CD14-positive monocyte (primary cell): ENCODE measurements around the gene ATP8B3. TPM values are rescaled to one million over a fixed set of nuclear protein-coding genes. Genes with fewer than 3 reads are reported as not detected.

Experiments
- DNase-seq, 3 donors: peaks; one replicate each; pipeline ENCODE4 v3.0.0-alpha.2; 2011 to 2022
- H2AFZ ChIP-seq: 2 replicates; pipeline ENCODE4 v1.6.0; 2012; ENCODE audit warnings: mild to moderate bottlenecking, low read depth, low read length, inconsistent platforms; ENCODE audit not compliant: insufficient read depth, poor library complexity, severe bottlenecking
- H3K27ac ChIP-seq, 2 donors: 1 replicate in 1 of 2; 2 replicates in 1 of 2; pipeline ENCODE4 v1.5.1; 2012 to 2013; ENCODE audit warnings: low read length in 2 of 2, control low read depth in 1 of 2, inconsistent platforms in 1 of 2, low read depth in 1 of 2, mild to moderate bottlenecking in 1 of 2
- H3K27me3 ChIP-seq, 2 donors: one replicate each; pipeline versions ENCODE4 v1.6.0 to v1.6.1; 2011 to 2013; ENCODE audit warnings: low read length in 2 of 2; ENCODE audit not compliant: control insufficient read depth in 2 of 2, insufficient read depth in 2 of 2
- H3K36me3 ChIP-seq, 2 donors: replicated peaks in 1 of 2; 1 replicate in 1 of 2; 2 replicates in 1 of 2; pipeline versions ENCODE4 v1.5.1 to v1.6.1; 2012 to 2013; ENCODE audit warnings: low read length in 2 of 2, control low read depth in 1 of 2, inconsistent platforms in 1 of 2, mild to moderate bottlenecking in 1 of 2; ENCODE audit not compliant: insufficient read depth in 2 of 2, control insufficient read depth in 1 of 2
- H3K4me1 ChIP-seq, 2 donors: 1 replicate in 1 of 2; 2 replicates in 1 of 2; pipeline versions ENCODE4 v1.5.1 to v1.6.1; 2012 to 2013; ENCODE audit warnings: low read length in 2 of 2, control low read depth in 1 of 2, inconsistent platforms in 1 of 2, mild to moderate bottlenecking in 1 of 2, moderate library complexity in 1 of 2; ENCODE audit not compliant: insufficient read depth in 2 of 2, control insufficient read depth in 1 of 2
- H3K4me2 ChIP-seq: replicated peaks from 2 replicates; pipeline ENCODE3; 2012; ENCODE audit warnings: low read length, moderate library complexity, mild to moderate bottlenecking; ENCODE audit not compliant: poor library complexity, severe bottlenecking; ENCODE audit errors: extremely low read depth
- H3K4me3 ChIP-seq, 3 experiments: fragments of 200-600 bp in 1 of 3; sonication (generic) in 1 of 3; replicated peaks in 1 of 3; 1 replicate in 2 of 3; 2 replicates in 1 of 3; pipeline ENCODE4 v1.5.1; 2011 to 2013; ENCODE audit warnings: low read length in 3 of 3, mild to moderate bottlenecking in 3 of 3, control low read depth in 2 of 3, low read depth in 2 of 3, inconsistent platforms in 1 of 3, moderate library complexity in 1 of 3
- H3K79me2 ChIP-seq: 2 replicates; pipeline ENCODE4 v1.6.0; 2012; ENCODE audit warnings: mild to moderate bottlenecking, control low read depth, inconsistent platforms, low read length, moderate library complexity; ENCODE audit not compliant: insufficient read depth
- H3K9ac ChIP-seq: 2 replicates; pipeline ENCODE4 v1.6.0; 2017; ENCODE audit warnings: low read length, mild to moderate bottlenecking; ENCODE audit not compliant: insufficient read depth, poor library complexity, severe bottlenecking
- H3K9me3 ChIP-seq, 2 donors: replicated peaks in 1 of 2; 1 replicate in 1 of 2; 2 replicates in 1 of 2; pipeline versions ENCODE4 v1.5.1 to v1.6.1; 2012 to 2013; ENCODE audit warnings: low read length in 2 of 2, control low read depth in 1 of 2; ENCODE audit not compliant: control insufficient read depth in 1 of 2, insufficient read depth in 1 of 2
- H4K20me1 ChIP-seq: 2 replicates; pipeline ENCODE4 v1.6.0; 2012; ENCODE audit warnings: mild to moderate bottlenecking, low read length, control low read depth, moderate library complexity; ENCODE audit not compliant: insufficient read depth
- H3K27ac Mint-ChIP-seq, 7 donors: one replicate each; pipeline ENCODE4 v1.8.0; 2020; ENCODE audit warnings: mild to moderate bottlenecking in 7 of 7, mixed read lengths in 7 of 7, moderate library complexity in 6 of 7, inconsistent platforms in 2 of 7
- H3K27me3 Mint-ChIP-seq, 3 donors: one replicate each; pipeline ENCODE4 v1.8.0; 2021 to 2022; ENCODE audit warnings: low read depth in 3 of 3, mild to moderate bottlenecking in 3 of 3, mixed read lengths in 3 of 3, moderate library complexity in 3 of 3, inconsistent platforms in 1 of 3
- H3K36me3 Mint-ChIP-seq, 2 donors: one replicate each; pipeline ENCODE4 v1.8.0; 2020; ENCODE audit warnings: mixed read lengths in 2 of 2, inconsistent platforms in 1 of 2, mild to moderate bottlenecking in 1 of 2
- H3K4me1 Mint-ChIP-seq: one replicate; pipeline ENCODE4 v1.8.0; 2020; ENCODE audit warnings: mild to moderate bottlenecking, mixed read lengths
- H3K4me3 Mint-ChIP-seq, 2 donors: one replicate each; pipeline ENCODE4 v1.8.0; 2020; ENCODE audit warnings: mild to moderate bottlenecking in 2 of 2, mixed read lengths in 2 of 2, moderate library complexity in 1 of 2
- H3K9me3 Mint-ChIP-seq, 7 donors: one replicate each; pipeline ENCODE4 v1.8.0; 2020 to 2022; ENCODE audit warnings: mixed read lengths in 7 of 7, mild to moderate bottlenecking in 6 of 7, moderate library complexity in 6 of 7, inconsistent platforms in 2 of 7
- CTCF ChIP-seq: fragments of 200-600 bp; IDR thresholded peaks from one replicate; pipeline ENCODE4 v1.8.0; 2022; ENCODE audit warnings: antibody characterized with exemption, mild to moderate bottlenecking
- WGBS: methylation state at CpG from one replicate; pipeline ENCODE4 v1.1.5; 2013; ENCODE audit warnings: missing lambda C conversion rate; ENCODE audit not compliant: insufficient coverage; 5-methylcytosine and 5-hydroxymethylcytosine counted together
- intact Hi-C, 2 donors: fragments of 100-400 bp; cut with micrococcal nuclease; formaldehyde crosslinking; loops; one replicate each; pipeline versions ENCODE4 v1.15.0 to v1.15.1; 2023
- polyA plus RNA-seq, 3 donors: library from polyadenylated mRNA; depleted of rRNA in 1 of 3; unstranded in 2 of 3; stranded (reverse) in 1 of 3; fragments of 300-500 nt in 2 of 3; fragments of >200 nt in 1 of 3; fragmentation: Illumina TruSeq in 2 of 3; gene quantifications; 1 replicate in 2 of 3; 2 replicates in 1 of 3; pipeline ENCODE4 v1.2.3, GENCODE V29; 2012 to 2021

ATP8B3 gene
- polyA plus RNA-seq, 3 donors = 1.6 to 8.2 (median 1.8) TPM

- Histone ChIP-seq H3K9me3 (peaks cover 0 to 29% of the 10 kb centered on the region in 2 donors), H3K4me1 (peaks cover 0 to 3% of the 10 kb centered on the region in 2 donors), H3K27ac (no peak overlapping the region), H3K27me3 (peaks cover 49 to 85% of the 10 kb centered on the region in 2 donors), H3K4me2 (no peak overlapping the region), H3K36me3 (no peaks in the 10 kb centered on the region), H3K79me2 (no peaks in the 10 kb centered on the region), H4K20me1 (no peaks in the 10 kb centered on the region), H3K4me3 (no peak overlapping the region), H3K9ac (no peak overlapping the region), H2AFZ (no peak overlapping the region)
- peak overlapping the region in 1 of 2 donors; percentile 92 for H3K4me3 Mint-ChIP-seq
- no peak for DNase-seq
- peaks cover 79 to 90% (median 83%) of the 10 kb centered on the region in 3 donors for H3K27me3 Mint-ChIP-seq
- peaks cover 0 to 21% (median 5%) of the 10 kb centered on the region in 7 donors for H3K9me3 Mint-ChIP-seq
- H3K27ac Mint-ChIP-seq = no peak overlapping the region
- H3K36me3 Mint-ChIP-seq = peaks cover 0 to 2% of the 10 kb centered on the region in 2 donors
- TF ChIP-seq CTCF = no peak
- intact Hi-C loops = no loop called here
- 2% methylated on average over 35 of the region's 43 CpGs for WGBS
- peaks cover 4% of the 10 kb centered on the region for H3K4me1 Mint-ChIP-seq
Observed at GRCh38 chr19:1755467-1756171, 56.5 kb downstream of the ATP8B3 start.

GRCh38 chr19:1754636-1755466, 57.2 kb downstream of the ATP8B3 start:
- H3K4me2 ChIP-seq = no peak overlapping the region
- TF ChIP-seq CTCF = no peak
- no peak overlapping the region for H2AFZ ChIP-seq
- no peak overlapping the region for H3K9ac ChIP-seq
- H3K9me3 ChIP-seq = peaks cover 0 to 34% of the 10 kb centered on the region in 2 donors
- Mint-ChIP-seq H3K27me3 (peaks cover 79 to 90% (median 83%) of the 10 kb centered on the region in 3 donors), H3K4me1 (peaks cover 9% of the 10 kb centered on the region), H3K9me3 (peaks cover 0 to 22% (median 9%) of the 10 kb centered on the region in 7 donors), H3K4me3 (peak overlapping the region in 1 of 2 donors; percentile 76), H3K27ac (no peak overlapping the region), H3K36me3 (peaks cover 0 to 2% of the 10 kb centered on the region in 2 donors)
- H4K20me1 ChIP-seq = no peaks in the 10 kb centered on the region
- peaks cover 52 to 85% of the 10 kb centered on the region in 2 donors for H3K27me3 ChIP-seq
- intact Hi-C loops = no loop called here
- H3K4me3 ChIP-seq = no peak overlapping the region
- DNase-seq = no peak
- H3K79me2 ChIP-seq = no peaks in the 10 kb centered on the region
- H3K27ac ChIP-seq = no peak overlapping the region
- H3K4me1 ChIP-seq = peaks cover 0 to 3% of the 10 kb centered on the region in 2 donors
- WGBS = under 1% methylated on average over 71 of the region's 80 CpGs
- no peaks in the 10 kb centered on the region for H3K36me3 ChIP-seq
